NCI-H146 treated with DMSO at 0.1 percent for 48 hours (cell line): ENCODE results near the gene CLECL1.
"Not testable (repeated sequence)": the region's sequence is repeated elsewhere in the genome, so short reads cannot be mapped to it uniquely, and the experiment has no call there.

Experiments
- DNase-seq: peaks from one replicate; lab custom pipeline; 2025; ENCODE audit not compliant: unreplicated experiment; lab: John Stamatoyannopoulos, UW

CLECL1 gene

GRCh38 chr12:9699269-9699897, 33.5 kb downstream of the CLECL1 start:
- no peak for DNase-seq

- DNase-seq, result no peak
These were observed 34.2 kb downstream of the CLECL1 start for GRCh38 chr12:9698681-9699080.

GRCh38 chr12:9697619-9698018, 35.3 kb downstream of the CLECL1 start:
- no peak for DNase-seq

GRCh38 chr12:9695661-9696060, 37.2 kb downstream of the CLECL1 start:
- not testable (repeated sequence) for DNase-seq

GRCh38 chr12:9695150-9695549, 37.7 kb downstream of the CLECL1 start:
- not testable (repeated sequence) for DNase-seq

DNA sequence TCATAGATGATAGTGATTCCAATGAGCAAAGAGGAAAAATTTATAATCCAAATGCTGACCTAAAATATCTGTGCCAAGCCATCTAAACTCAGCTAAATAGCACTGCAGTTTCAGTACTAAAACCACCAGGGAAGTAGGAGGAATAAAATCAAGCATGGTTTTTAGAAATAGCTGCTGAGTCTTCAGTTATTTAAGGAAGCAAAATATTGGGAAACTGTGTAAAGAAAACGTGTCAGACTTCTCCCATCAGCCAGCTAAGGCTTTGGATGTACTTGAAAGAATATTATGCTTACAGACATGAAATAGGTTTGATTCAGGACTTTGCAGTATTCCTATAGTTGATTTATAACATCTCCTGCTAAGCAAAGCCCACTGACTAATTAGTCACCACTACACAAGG, 38.7 kb downstream of the CLECL1 start:
- DNase-seq, result no peak

DNA sequence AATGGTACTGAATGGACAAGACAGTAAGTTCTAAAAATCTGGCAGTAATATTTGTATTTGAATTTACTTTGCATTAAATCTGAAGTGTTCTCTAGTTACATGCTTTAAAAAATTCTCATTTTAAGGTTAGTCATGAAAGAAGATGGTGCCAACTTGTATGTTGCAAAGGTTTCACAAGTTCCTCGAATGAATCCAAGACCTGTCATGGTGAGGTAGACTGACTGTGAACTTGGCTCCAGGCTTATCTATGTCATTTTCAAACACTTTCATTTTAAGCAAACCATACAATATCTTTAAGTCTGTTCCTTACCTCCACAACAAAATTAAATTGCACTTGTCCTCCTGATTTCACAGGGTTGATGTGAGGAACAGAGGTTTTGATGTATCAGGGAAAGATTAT, 40.0 kb downstream of the CLECL1 start:
- DNase-seq, result no peak

DNA sequence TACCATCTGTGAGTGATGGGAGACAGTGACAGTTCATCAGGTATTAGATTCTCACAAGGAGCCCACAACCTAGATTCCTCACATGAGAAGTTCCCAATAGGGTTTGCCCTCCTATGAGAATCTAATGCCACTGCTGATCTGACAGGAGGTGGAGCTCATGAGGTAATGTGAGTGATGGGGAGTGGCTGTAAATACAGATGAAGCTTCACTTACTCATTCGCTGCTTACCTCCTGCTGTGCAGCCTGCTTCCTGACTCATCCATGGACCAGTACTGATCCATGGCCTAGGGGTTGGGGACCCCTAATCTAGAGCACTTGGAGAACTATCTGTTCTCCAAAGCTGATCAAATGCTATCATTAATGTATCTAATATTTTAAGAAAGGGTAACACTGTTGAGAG, 45.7 kb downstream of the CLECL1 start:
- no peak for DNase-seq

DNA sequence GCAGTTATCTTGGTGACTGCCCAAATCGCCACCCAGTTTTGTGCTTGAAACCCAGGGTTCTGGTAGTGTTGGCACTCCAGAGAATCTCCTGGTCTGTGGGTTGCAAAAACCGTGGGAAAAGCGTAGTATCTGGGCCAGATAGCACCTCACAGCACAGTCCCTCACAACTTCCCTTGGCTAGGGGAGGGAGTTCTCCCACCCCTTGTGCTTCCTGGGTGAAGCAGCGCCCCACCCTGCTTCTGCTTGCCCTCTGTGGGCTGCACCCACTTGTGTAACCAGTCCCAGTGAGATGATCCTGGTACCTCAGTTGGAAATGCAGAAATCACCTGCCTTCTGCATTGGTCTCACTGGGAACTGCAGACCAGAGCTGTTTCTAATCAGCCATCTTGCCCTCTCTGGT, 47.0 kb downstream of the CLECL1 start:
- no peak for DNase-seq

DNA sequence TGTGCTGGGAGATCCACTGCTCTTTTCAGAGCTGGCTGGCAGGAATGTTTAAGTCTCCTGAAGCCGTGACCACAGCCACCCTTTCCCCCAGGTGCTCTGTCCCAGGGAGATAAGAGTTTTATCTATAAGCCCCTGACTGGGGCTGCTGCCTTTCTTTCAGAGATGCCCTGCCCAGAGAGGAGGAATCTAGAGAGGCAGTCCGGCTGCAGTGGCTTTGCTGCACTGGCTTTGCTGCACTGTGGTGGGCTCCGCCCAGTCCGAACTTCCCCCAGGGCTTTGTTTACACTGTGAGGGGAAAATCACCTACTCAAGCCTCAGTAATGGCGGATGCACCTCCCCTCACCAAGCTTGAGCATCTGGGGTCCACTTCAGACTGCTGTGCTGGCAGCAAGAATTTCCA, 47.5 kb downstream of the CLECL1 start:
- not testable (repeated sequence) for DNase-seq

GRCh38 chr12:9682949-9683348, 49.9 kb downstream of the CLECL1 start:
- not testable (repeated sequence) for DNase-seq

GRCh38 chr12:9682508-9682907, 50.4 kb downstream of the CLECL1 start:
- not testable (repeated sequence) for DNase-seq

DNA sequence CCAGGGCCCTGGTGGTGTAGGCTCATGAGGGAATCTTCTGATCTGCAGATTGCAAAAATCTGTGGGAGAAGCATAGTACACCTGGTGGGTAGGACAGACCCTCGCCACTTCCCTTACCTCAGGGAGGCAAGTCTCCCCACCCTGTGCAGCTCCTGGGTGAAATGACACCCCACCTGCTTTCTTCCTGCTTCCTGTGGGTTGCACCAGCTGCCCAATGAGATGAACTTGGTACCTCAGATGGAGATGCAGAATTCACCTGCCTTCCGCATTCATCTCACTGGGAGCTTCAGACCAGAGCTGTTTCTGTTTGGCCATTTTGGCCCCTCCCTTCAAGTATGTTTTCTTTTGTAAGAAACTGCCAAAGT, 58.7 kb downstream of the CLECL1 start:
- no peak for DNase-seq

GRCh38 chr12:9673404-9674225, 59.3 kb downstream of the CLECL1 start:
- DNase-seq, result no peak
